Measurements from ENCODE around the gene C6orf89.
A peak's percentile ranks its signal among the peaks of the same experiment; 100 is the strongest.
"Not testable (repeated sequence)": the region's sequence is repeated elsewhere in the genome, so short reads cannot be mapped to it uniquely, and the experiment has no call there.

Gene C6orf89

GRCh38 chr6:36888654-36889481 lies 3.1 kb downstream of the C6orf89 start:
- DNase-seq = no peak

GRCh38 chr6:36890112-36890663 lies 4.4 kb downstream of the C6orf89 start:
- DNase-seq = no peak

GRCh38 chr6:36891153-36891552 lies 5.4 kb downstream of the C6orf89 start:
- DNase-seq = not testable (repeated sequence)

GRCh38 chr6:36893976-36894932 lies 8.5 kb downstream of the C6orf89 start:
- DNase-seq = no peak

GRCh38 chr6:36897609-36898008 lies 11.9 kb downstream of the C6orf89 start:
- no peak for DNase-seq

GRCh38 chr6:36904114-36904513 lies 18.4 kb downstream of the C6orf89 start:
- no peak for DNase-seq

GRCh38 chr6:36904851-36905393 lies 19.2 kb downstream of the C6orf89 start:
- no peak for DNase-seq

GRCh38 chr6:36906539-36907325 lies 21.0 kb downstream of the C6orf89 start:
- peak; percentile 54 for DNase-seq

GRCh38 chr6:36907781-36908180 lies 22.0 kb downstream of the C6orf89 start:
- no peak for DNase-seq

GRCh38 chr6:36908747-36909146 lies 23.0 kb downstream of the C6orf89 start:
- no peak for DNase-seq

GRCh38 chr6:36912030-36912454 lies 26.3 kb downstream of the C6orf89 start:
- no peak for DNase-seq

GRCh38 chr6:36912586-36912985 lies 26.8 kb downstream of the C6orf89 start:
- DNase-seq = no peak

GRCh38 chr6:36913082-36913481 lies 27.3 kb downstream of the C6orf89 start:
- DNase-seq = no peak

GRCh38 chr6:36914227-36914794 lies 28.6 kb downstream of the C6orf89 start:
- DNase-seq = no peak

- DNase-seq = no peak
Measured at GRCh38 chr6:36915599-36915998, 29.8 kb downstream of the C6orf89 start.

- DNase-seq = no peak
Measured at GRCh38 chr6:36916126-36916525, 30.4 kb downstream of the C6orf89 start.

GRCh38 chr6:36917541-36918193 lies 31.9 kb downstream of the C6orf89 start:
- no peak for DNase-seq

GRCh38 chr6:36920049-36920448 lies 34.3 kb downstream of the C6orf89 start:
- no peak for DNase-seq

- DNase-seq = no peak
Measured at GRCh38 chr6:36920546-36920945, 34.8 kb downstream of the C6orf89 start.

GRCh38 chr6:36924131-36924530 lies 38.4 kb downstream of the C6orf89 start:
- DNase-seq = no peak

- DNase-seq = no peak
Measured at GRCh38 chr6:36924778-36925374, 39.1 kb downstream of the C6orf89 start.
